Mesangial cell (primary cell): ENCODE measurements around the gene CCDC39. TPM values are rescaled to one million over a fixed set of nuclear protein-coding genes. Genes with fewer than 3 reads are reported as not detected.

Experiments
- total RNA-seq: library from RNA; depleted of rRNA; stranded (reverse); fragments of >200 nt; gene quantifications from 2 replicates; pipeline ENCODE4 v1.2.3, GENCODE V29; 2015

Gene CCDC39
- under 0.01 TPM in 1 of 2 replicates, not detected in the other for total RNA-seq

GRCh38 chr3:180679178-180680096 is at the start of gene CCDC39:
TSS of gene CCDC39 (minus strand) at chr3:180679489. CDS start at chr3:180679380, 109 bp downstream.

DNA sequence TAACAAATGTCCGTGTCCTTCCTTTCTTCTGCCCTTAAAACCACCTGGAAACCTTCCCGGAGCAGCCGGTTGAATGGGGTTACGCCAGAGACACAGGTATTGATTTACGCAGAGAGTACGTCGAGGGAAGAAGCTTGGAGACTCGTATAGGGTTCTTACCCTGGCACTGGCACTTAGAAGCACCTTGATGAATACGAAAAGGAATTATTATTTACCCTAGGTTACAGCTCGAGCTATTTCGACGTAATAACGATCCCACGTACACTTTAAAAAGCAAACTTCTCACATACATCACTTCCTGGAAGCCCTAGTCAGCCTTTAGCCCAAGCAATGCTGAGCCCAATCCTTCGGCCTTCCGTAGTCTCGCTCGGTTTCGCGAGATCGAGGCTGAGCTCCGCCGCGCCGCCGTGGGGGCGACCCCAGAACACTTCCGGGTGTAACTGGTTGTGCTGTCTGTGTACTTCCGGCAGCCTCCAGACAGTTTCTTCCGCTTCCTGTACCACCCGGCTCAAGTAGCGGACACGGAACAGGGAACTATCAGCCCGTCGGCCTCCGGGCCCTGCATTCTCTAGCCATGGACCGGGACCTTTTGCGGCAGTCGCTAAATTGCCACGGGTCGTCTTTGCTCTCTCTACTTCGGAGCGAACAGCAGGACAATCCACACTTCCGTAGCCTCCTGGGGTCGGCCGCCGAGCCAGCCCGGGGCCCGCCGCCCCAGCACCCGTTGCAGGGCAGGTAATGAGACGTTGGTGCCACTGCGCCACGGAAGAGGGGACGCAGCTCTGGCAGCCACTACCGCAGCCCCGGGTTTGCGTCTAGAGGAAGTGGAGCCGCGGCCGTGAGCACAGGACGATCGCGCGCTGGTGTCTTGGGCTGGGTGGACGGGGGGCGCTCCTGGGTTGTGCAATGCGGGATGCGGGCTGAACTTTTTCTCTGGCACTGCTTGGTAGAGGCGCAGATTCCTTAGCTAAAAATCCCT is 77.3 kb downstream of the CCDC39 start, which contains the start of gene TTC14:
Gene TTC14 (plus strand): TSS at position 476 of the 979 bp plus-strand sequence. CDS start 99 bp downstream, at position 575.

Other genes starting within 250 kb of the CCDC39 start
- gene TTC14, start 77.3 kb downstream of the CCDC39 start, total RNA-seq, result 8.6 and 25.1 TPM in 2 replicates
- 69.4 and 72.0 TPM in 2 replicates for gene FXR1, start 233.2 kb upstream of the CCDC39 start, total RNA-seq